A549 (cell line): ENCODE results near the gene VPS13D.

Experiments
- KDM1A ChIP-seq: fragments of 200-600 bp; sonication (generic); IDR thresholded peaks from 2 replicates; pipeline ENCODE4 v1.6.1; 2016; ENCODE audit warnings: low read depth, mild to moderate bottlenecking
- MAFK ChIP-seq: fragments of 450-650 bp; IDR thresholded peaks from 2 replicates; pipeline ENCODE4 v1.6.1; 2014; ENCODE audit not compliant: partially characterized antibody
- POLR2A ChIP-seq: IDR thresholded peaks from 2 replicates; pipeline ENCODE4 v1.6.1; 2012; ENCODE audit warnings: mild to moderate bottlenecking, low read length
- TF ChIP-seq, protein P1 (sequence below): fragments of >200 bp; sonication (Bioruptor Twin); formaldehyde crosslinking; IDR thresholded peaks from 3 replicates; pipeline ENCODE4 v1.5.1; 2016
- TF ChIP-seq, protein P2 (sequence below): IDR thresholded peaks from 2 replicates; pipeline ENCODE4 v1.6.1; 2012

DNA sequence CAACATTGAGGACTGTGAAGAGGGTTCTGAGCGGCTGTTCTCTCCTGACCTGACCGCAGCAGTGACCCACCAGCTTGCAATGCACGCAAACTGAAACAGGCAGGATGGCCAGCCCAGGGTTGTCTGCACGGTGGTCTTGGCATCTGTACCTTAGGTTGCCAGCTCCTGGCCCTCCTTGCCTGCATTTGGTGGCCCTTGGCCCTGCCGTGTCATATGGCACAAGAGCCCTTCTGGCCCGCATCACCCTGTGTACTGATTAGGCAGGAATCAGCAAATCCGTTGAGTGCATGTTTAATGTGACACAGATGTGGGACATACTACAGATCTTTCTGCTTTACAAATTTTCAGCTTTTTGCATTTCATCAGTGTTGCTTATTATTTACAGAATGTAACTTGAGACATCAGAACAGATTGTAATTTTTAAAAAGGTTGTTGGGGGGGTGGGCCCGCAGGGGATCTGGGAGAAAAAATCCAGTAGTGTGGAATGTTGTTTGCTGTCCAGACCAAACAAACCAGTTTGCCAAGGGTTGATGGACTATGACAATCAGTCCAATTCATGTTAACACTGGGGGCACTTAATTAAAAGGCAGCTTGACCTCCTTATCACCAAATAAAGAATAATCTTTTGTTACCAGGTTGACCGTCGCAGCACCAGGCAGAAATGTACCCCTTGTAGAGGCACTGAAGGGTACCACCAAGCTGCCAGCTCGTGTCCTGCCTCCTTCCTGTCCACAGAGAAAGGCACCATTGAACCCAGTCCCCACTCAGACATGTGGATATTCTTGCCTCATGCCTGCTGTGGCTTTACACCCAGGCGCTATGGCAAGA lies 255.6 kb downstream of the VPS13D start:
- TF ChIP-seq, protein P1, sequence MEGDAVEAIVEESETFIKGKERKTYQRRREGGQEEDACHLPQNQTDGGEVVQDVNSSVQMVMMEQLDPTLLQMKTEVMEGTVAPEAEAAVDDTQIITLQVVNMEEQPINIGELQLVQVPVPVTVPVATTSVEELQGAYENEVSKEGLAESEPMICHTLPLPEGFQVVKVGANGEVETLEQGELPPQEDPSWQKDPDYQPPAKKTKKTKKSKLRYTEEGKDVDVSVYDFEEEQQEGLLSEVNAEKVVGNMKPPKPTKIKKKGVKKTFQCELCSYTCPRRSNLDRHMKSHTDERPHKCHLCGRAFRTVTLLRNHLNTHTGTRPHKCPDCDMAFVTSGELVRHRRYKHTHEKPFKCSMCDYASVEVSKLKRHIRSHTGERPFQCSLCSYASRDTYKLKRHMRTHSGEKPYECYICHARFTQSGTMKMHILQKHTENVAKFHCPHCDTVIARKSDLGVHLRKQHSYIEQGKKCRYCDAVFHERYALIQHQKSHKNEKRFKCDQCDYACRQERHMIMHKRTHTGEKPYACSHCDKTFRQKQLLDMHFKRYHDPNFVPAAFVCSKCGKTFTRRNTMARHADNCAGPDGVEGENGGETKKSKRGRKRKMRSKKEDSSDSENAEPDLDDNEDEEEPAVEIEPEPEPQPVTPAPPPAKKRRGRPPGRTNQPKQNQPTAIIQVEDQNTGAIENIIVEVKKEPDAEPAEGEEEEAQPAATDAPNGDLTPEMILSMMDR, result no peak
- TF ChIP-seq POLR2A (no peak), MAFK (no peak), KDM1A (no peak)
- TF ChIP-seq, protein P2, sequence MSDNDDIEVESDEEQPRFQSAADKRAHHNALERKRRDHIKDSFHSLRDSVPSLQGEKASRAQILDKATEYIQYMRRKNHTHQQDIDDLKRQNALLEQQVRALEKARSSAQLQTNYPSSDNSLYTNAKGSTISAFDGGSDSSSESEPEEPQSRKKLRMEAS, result no peak
